HuH-7.5 (cell line): ENCODE data around the gene NLGN1.

Experiments
- DNase-seq: peaks from one replicate; pipeline ENCODE4 v3.0.0; 2011; ENCODE audit warnings: low spot score

NLGN1 gene

GRCh38 chr3:173843060-173843459 is 445.5 kb downstream of the NLGN1 start:
- no peak for DNase-seq

GRCh38 chr3:173846584-173846983 is 449.0 kb downstream of the NLGN1 start:
- no peak for DNase-seq

- no peak for DNase-seq
These were observed 451.9 kb downstream of the NLGN1 start for GRCh38 chr3:173849489-173849888.

- no peak for DNase-seq
These were observed 459.6 kb downstream of the NLGN1 start for GRCh38 chr3:173857154-173857553.

GRCh38 chr3:173862701-173863100 is 465.2 kb downstream of the NLGN1 start:
- no peak for DNase-seq

GRCh38 chr3:173863551-173863950 is 466.0 kb downstream of the NLGN1 start:
- DNase-seq, result no peak

- no peak for DNase-seq
These were observed 468.5 kb downstream of the NLGN1 start for GRCh38 chr3:173865900-173866498.

GRCh38 chr3:173869766-173870165 is 472.2 kb downstream of the NLGN1 start:
- DNase-seq, result no peak

- no peak for DNase-seq
These were observed 473.4 kb downstream of the NLGN1 start for GRCh38 chr3:173870976-173871375.

GRCh38 chr3:173875790-173876189 is 478.2 kb downstream of the NLGN1 start:
- DNase-seq, result no peak

GRCh38 chr3:173876476-173876875 is 478.9 kb downstream of the NLGN1 start:
- no peak for DNase-seq

GRCh38 chr3:173887888-173888287 is 490.3 kb downstream of the NLGN1 start:
- DNase-seq, result no peak

GRCh38 chr3:173889596-173889995 is 492.1 kb downstream of the NLGN1 start:
- no peak for DNase-seq

- DNase-seq, result no peak
These were observed 492.5 kb downstream of the NLGN1 start for GRCh38 chr3:173890091-173890490.

- no peak for DNase-seq
These were observed 493.9 kb downstream of the NLGN1 start for GRCh38 chr3:173891272-173892100.

- DNase-seq, result no peak
These were observed 495.0 kb downstream of the NLGN1 start for GRCh38 chr3:173892547-173892946.

GRCh38 chr3:173893066-173893465 is 495.5 kb downstream of the NLGN1 start:
- DNase-seq, result no peak

- DNase-seq, result no peak
These were observed 496.3 kb downstream of the NLGN1 start for GRCh38 chr3:173893835-173894234.

GRCh38 chr3:173897631-173898030 is 500.1 kb downstream of the NLGN1 start:
- no peak for DNase-seq

- no peak for DNase-seq
These were observed 504.1 kb downstream of the NLGN1 start for GRCh38 chr3:173901649-173902048.

GRCh38 chr3:173902401-173902800 is 504.9 kb downstream of the NLGN1 start:
- DNase-seq, result no peak

- no peak for DNase-seq
These were observed 505.3 kb downstream of the NLGN1 start for GRCh38 chr3:173902871-173903270.

GRCh38 chr3:173905381-173905780 is 507.8 kb downstream of the NLGN1 start:
- DNase-seq, result no peak

- no peak for DNase-seq
These were observed 513.9 kb downstream of the NLGN1 start for GRCh38 chr3:173911446-173911845.
